Neural progenitor cell (in vitro differentiated cells): ENCODE measurements around the gene SPINK6.

Source experiments
- CTCF ChIP-seq: fragments of 200-600 bp; sonication (generic); IDR thresholded peaks from 2 replicates; pipeline ENCODE4 v1.5.1; 2017; ENCODE audit warnings: antibody characterized with exemption, mild to moderate bottlenecking
- EZH2 ChIP-seq: fragments of 200-600 bp; sonication (generic); IDR thresholded peaks from 2 replicates; pipeline ENCODE4 v1.6.1; 2017; ENCODE audit warnings: antibody characterized with exemption, mild to moderate bottlenecking, moderate library complexity

GRCh38 chr5:148162038-148162437 lies 40.8 kb upstream of the SPINK6 start:
- no peak for TF ChIP-seq CTCF
- no peak for TF ChIP-seq EZH2
